ENCODE results near the gene LHPP.
"Not testable (repeated sequence)": the region's sequence is repeated elsewhere in the genome, so short reads cannot be mapped to it uniquely, and the experiment has no call there.

The LHPP gene

DNA sequence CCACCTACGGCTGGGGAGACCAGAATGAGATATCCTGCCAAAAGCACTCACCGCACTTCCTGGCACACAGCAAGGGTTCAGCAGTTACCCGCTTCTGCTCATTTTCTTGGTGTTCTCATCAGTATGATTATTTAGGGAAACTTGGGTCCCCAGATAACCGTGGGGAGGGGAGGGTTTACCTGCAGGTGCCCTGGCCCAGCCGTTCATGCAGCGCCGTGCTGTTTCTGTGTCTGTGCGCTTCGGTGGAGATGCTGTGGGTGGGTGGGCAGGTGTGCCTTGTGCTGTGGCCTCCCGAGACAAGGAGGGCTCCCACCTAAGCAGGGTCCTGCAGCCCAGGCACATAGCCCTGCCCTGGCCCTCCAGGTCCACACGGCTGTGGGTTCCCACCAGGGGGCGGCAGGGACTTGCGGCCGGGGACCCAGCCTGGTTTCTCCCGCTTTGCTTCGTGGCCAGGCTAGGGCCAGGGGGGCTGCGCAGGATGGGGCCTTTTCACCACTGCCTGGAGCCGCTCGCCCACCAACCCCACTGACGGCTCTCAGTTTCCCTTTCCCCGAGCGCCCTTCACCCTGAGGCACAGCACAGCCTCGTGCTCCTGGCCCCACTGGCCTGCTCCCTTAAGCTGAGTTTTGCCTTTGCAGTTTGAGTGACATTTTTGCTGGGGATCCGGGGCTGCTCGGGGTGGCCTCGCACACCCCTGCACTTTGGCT is 78.5 kb downstream of the LHPP start:
- DNase-seq = peak in 1 of 2 experiments; percentile 15

DNA sequence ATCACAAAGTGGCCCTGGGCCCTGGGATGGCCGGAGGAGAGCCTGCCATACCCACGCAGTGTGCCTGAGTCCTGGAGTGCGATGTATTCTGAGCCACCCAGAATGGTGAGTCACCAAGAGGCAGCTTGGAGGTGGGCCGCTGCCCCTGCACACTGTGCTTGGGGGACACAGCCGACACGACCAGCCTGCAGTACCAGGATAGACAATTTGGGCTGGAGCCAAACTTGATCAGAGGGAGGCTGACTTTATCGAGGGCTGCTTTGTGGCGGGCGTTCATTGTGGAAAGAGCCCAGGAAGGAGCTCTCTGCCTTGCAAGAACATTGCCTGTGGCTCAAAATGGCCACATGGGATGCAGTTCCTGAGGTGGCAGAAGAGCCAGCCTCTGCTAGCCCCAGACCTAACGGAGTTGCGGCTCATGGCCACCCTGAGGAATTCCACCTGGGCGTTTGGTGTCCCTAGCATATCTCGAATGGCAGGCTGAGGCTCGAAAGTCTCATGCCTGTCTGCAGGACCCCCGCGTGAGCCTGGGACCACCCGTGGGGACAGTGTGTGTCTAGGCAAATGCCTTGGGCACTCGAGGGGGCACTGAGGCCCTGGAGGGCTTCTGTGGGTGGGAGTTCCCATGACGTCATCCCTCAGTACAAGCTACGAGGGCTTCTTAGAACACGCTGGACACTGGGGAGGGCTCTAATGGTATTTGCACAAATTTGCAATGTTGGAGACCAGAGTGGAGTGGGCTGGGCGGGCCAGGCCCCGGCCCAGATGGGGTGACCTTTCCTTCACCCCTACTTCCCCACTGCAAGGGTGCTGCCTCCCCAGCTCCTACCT is 79.7 kb downstream of the LHPP start:
- no peak for DNase-seq

DNA sequence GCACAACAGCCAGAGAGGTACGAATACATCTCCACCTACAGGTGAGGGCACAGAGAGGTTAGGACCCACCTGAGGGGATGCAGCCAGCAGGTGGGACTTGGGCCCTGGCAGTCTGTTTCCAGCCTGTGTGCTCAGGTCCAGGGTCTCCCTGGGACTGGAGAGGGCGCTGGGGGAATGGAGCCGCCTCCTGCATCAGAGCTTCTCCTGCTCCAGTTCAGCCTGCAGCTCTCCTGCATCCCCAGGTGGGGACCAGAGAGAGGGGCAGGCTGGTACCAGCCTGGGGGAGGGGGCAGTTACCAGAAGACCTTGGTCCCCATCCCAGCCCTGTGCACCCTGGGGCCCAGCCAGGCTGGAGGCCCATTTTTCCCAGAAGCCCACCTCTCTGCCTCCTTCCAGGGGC is 80.7 kb downstream of the LHPP start:
- DNase-seq = no peak

DNA sequence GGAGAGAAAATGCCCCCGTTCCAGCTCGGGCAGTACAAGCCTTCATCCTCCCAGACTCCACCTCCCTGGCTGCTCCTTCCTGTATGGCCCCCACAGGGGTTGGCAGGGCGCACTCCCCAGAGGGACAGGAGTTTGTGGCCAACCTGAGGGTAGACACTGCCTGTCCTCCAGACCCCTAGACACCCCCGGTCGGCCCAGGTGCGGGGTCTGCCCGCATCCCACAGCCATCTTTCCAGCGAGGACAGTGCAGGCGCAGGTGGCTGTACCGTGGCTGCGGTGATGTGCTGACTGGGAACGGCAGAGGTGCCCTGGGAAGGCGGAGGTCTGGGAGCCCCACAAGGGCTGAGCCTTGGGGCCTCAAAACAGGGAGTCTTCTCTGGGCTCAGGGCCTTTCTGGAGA is 81.5 kb downstream of the LHPP start:
- no peak for DNase-seq

DNA sequence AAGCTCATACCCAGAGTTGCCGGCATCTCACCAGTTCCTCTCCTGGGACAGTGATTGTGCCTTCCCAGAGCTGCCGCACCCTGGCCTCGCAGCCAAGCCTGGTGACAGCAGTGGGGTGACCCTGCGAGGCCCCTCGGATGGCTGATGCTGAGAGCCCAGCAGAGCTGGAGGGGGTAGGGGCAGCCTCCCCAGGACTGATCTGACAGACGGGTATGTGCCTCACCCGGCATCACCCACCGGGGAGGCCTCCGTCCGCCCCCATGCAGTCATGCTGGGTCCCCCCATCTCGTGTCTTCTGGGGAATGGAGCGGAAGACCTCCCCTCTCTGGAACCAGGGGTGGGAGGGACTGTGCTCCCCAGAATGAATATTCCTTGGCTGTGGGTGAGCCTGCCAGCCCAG is 82.3 kb downstream of the LHPP start:
- DNase-seq = no peak

DNA sequence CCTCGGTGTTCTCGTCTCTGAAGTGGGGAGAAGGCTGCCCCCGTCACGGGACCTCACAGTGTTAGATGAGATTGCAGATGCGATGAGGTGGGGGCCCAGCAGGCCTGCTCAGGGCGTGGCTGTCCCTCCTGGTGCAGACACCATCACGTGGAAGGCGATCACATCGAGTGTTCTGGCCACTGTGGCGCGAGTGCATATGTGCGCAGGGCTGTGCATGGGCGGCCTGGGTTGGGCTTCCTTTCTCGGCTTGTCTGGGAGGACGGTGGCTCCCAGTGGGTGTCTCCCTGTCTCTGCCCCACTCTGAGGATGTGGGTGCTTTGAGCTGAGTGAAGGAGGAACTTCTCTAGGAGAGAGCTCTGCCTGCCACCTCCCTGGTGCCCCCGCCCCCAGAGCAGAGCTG is 83.1 kb downstream of the LHPP start:
- no peak for DNase-seq

DNA sequence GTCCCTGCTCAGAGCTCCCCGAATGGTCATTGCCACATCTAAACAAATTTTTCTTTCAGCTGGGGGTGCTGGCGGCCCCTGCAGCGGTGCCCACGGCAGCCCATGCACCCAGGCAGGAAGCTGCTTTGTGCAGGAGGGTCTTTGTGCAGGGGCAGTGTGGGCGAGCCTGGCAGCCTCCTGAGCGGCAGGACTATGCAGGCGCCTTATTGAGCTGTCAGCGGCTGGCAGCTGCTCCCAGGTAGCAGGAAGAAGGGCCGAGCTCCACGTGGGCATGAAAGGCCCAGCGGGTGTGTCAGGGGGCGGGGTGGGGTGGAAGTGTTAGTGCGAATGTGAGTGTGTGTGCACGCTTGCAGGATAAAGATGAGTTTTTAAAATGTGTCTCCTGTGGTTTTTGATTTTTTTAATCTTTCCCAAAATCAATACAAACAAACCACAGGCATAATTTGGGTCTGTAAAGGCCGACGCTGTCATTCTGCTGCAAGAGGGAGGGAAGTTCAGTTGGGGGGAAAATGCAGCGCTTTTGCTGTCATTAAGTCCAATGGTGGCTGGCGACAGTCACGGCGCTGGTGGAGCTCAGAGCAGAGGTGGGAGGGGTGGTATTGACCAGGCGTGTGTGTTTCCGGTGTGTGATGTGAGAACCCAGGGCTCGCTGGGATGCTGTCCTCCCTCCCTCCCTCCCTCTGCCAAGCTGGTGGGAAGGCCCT is 83.9 kb downstream of the LHPP start:
- no peak for DNase-seq

DNA sequence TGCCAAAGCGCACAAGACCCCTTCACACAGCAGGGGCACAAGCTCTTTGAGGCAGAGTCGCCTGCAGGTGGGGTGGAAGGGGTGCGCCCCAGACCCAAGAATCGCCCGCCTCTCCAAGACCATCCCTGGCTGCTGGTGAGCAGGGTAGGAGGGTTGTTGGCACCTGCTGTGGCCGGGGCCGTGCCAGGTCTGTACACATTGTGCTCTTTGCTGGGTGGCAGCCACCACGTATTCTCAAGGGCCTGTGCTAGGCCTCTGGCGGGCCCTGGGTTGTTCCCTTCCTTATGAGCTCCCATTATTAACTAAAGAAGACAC is 84.4 kb downstream of the LHPP start:
- DNase-seq = no peak

DNA sequence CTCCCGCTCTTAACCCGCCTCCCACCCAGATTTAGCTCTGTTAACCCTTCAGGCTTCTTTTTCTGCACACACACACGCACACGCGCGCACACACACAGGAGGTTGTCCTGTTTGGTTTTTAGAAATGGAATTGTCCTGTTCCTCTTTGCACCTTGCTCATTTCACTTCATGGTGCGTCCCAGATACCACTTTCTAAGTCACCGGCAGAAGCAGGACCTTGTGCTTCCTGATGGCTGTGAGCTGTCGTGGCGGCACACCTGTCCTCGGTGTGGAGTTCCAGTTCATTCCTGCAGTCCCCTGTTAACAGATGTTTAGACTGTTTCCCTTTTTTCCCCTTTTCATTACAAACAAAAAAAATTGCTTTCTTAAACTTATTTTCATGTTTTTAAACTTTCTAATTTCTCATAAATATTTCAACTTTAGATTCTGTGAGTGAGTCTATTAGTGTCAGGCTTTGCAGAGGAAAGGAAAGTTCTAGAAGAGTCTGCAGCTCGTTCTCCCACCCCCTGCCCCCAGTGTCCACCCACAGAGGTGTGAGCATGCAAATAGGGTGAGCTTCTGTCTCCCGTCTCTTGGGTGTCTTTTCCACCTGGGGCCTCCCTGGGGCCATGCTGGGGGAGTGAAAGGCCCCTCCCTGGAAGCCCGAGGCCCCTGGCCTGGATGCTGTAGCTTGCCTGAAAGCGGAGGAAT is 85.5 kb downstream of the LHPP start:
- no peak for DNase-seq

DNA sequence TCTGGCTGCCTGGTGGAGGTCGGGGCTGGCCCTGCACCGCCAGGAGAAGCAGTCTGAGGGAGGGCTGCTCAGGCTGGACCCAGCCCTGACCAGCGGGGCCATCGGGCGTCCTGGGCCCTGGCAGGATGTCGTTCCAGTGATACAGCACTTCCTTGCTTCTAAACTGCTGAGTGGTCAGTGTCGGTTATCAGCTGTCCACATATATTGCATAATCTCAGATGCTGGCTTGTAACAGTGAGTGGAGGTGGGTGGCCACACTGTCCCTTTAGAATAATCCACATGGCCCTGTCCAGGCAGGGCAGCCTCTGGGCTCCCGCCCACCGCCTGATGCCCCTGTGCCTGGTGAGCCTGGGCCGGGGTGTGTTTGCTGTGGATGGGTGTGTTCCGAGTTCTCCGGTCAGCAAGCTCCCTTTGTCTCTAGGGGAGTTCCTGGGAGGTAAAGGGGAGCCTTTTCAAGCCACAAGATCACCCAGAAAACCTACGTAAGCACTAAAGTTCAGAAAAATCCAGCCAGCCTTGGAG is 86.1 kb downstream of the LHPP start:
- DNase-seq = no peak

DNA sequence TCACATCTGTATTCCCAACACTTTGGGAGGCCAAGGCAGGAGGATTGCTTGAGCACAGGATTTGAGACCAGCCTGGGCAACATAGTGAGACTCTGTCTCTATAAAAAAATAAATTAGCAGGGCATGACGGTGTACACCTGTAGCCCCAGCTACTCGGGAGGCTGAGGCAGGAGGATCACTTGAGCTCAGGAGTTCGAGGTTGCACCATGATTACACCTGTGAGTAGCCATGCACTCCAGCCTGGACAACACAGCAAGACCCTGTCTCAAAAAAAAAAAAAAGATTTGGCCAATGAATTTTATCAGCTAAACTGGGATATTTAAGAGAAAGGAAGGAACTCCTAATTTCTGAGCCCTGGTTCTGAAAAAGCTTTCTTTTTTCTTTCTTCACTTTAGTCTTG is 87.5 kb downstream of the LHPP start:
- not testable (repeated sequence) for DNase-seq

DNA sequence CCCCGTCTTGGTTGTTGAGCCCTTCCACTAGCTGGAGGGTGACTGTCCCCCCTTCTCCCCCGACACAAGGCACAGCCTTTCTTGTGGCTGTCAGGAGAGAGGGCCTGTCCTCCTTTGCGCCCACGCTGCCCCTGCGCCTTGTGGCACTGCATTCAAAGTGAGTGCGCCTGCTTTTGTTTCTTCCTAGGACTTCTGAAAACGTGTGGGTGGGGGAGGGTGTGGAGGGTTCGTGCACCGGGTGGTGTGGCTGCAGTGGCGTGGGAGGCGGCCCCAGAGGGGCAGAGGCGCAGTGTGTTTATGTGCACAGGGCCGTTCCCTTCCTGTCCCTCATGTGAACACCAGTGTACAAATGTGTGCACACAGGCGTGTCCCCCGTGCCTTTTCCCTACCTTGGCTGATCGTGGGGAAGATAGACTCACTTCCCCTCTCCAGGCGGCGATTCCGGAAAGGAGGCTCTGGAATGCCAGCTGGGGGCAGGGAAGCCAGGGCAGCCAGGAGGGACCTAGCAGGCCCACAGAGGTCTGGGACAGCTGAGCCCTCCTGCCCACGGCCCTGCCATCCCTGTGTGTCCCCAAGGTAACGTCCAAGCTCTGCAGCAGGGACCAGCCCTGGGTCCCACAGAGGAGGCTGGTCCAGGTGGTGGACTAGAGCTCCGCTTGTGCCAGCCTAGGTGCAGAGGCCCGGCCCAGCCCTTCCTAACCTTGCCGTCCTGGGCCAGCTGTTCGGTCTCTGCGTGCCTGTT is 88.8 kb downstream of the LHPP start:
- DNase-seq = no peak

DNA sequence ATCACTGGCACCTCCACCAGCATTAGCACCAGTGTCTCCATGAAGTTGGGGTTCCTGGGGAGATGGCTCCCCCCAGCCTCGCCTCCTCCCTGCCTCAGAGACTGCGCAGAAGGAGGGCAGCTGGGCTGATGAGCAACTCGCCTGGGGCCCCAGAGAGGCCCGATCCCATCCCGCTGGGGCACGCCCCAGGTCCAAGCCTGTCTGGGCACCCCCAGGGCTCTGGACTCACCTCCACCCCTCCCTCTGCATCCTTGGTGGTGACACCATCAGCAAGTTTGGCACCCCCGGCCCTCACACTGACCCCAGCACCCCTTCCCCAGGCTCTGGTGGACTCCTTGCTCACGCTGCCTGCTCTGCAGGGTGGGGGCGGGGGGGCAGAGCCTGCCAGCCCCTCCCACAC is 89.5 kb downstream of the LHPP start:
- no peak for DNase-seq

DNA sequence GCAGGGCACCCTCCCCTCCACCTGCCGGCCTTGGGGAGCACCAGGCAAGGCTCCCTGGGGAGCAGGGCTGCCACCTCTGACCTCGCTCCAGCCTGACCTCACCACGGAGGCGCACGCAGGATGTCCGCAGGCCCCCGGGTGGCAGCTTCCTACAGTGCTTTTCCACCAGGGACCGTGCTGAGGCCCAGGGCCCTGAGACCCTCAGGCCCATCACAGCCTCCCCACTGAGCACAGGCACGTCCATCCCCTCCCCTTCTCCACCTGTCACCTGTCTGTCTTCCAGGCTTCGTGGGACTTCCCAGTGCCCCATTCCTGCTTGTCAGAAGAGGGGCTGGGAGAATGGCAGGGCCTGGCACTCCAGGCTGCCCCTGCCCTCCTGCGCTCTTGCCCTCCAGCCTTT is 90.1 kb downstream of the LHPP start:
- DNase-seq = no peak

DNA sequence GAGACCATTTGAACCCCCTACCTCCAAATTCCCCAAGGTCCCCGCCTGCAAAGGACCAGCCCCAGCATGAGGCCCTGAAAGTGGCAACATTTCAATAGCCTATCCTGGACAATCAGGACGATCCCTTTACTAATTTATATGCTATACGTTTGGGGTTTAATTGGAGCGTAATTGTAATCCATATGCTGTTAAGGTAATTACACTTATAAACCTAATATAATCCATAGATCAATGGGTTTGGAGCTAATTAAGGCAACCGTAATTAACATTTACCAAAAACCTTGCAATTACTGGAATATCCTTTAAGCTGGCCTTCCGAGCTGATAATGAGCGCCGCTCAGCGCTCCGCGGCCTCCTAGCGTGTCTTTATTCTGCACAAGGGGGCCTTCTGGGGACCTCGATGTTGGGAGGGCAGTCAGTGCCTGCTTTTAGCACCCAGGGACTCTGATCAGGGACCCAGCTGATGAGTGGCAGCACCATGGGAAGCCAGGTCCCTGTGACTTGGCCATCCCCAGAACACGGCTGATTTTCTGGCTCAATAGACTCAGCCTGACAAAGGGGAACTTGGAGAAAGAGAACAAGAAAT is 91.2 kb downstream of the LHPP start:
- no peak for DNase-seq

DNA sequence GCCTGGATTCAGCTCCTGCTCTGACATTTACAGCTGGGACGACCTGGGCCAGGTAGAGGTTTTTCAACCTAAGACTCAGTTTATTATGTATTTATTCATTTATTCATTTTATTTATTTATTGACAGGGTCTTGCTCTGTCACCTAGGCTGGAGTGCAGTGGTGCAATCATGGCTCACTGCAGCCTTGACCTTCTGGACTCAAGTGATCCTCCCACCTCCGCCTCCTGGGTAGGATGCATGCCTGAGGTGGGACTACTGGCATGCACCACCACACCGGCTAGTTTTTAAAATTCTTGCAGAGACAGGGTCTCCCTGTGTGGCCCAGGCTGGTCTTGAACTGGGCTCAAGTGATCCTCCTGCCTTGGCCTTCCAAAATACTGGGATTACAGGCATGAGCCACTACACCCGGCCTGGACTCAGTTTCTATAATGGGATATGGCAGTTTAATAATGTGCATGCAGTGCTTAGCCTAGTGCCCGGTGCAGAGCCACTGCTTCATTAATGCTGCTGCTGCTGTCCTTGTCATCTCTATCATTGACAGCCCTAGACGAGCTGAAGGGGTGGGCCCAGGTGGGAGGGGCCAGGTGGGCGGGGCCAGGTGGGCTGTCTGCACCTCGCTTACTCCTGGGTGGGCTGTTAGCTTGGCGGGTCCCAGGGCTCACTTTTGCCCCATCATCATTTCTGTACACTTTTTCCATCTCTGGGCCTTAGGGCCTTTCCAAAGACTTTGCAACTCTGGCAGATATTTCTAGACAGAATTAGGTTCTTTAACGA is 92.6 kb downstream of the LHPP start:
- DNase-seq = no peak

DNA sequence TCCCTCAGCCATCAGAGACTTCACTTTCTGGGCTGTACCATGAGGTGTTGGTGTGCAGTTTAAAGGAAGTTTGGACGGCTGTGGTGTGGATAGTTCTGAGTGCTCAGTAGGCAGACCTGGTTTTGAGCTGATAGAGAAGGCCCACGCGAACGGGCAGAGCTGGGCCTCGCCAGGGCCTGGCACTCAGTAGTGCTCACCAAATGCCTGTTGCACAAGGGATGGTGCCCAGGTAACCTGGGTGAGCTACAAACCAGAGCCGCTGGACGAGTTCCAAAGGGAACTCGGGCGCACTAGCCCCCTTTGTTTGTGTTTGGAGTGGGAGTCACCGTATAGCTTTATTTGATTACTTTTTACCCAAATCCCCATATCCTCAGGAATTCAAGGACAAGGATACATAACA is 95.5 kb downstream of the LHPP start:
- no peak for DNase-seq

DNA sequence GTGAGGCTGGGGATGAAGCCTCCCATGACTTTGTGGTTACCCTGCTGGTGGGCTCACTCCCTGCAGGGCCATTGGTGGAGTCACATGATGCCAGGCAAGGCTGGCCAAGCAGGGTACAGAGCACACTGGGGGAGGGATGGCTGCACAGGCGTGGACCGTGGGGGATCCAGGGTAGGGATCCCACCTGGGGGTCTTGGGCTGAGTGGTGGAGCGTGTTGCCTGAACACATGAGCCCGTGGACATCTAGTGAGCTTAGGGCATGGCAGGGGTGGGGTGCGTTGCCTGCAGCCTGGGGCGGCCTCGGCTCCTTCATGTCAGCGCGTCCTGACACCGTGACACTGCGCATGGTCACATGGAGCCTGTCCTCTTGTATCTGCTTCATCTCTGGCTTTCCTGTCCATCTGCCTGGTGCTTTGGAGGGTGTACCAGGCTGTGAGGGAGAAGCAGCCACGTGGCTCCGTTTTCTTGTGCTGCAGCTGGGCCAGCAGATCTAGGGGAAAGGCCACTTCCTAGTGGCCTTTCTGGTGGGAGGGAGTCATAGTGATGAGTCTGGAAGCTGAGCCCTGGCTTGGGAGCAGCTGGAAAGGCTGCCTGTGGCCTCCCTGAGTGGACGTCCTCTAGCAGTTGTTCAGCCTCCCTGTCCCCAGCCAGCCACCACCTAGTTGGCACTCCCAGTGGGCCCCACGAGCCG is 96.2 kb downstream of the LHPP start:
- no peak for DNase-seq

DNA sequence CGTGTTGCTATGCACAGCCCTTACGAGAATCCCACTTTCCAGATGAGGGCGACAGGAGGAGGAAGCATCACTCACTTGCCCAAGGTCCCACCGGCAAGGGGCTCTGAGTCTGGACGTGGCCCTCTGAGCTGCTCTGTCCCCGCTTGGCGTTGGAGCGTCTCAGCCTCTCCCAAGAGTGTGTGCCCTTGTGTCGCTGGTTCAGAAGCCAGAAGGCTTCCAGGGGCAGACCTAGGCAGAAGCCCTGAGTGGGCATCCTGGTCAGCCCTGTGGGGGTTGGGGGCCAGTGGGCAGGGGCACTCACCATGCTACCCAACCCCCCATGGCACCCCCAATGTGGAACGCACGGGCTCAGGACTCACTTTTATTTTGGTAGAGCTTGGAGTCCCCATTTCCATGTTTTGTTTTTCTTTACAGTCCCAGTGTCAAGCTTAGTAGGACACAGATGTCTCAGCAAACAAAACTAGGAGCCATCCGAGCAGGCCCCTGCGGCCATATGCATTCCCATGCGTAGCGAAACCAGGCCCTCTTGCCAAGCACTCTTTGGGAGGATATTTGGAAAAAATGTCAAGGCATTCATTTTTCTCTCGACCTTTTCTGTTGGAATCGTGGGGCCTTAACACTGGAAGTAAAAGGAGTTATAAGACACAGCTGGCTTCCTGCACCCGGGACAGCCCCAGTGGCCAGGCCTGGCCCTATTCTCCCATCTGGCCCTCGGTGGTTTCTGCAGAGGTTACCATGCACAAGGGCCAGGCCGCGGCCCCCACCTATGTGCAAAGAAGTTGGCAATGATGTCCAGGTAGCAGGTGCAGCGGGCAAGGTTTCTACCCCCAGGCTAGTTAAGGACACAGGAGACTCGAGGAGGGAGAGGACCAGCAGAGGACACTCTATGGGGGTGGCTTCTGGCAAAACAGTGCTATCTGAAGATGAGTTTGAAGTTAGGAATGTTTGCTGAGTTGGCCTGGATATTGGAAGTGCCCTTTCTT is 97.0 kb downstream of the LHPP start:
- no peak for DNase-seq
